Measurements from ENCODE around the gene TMEM139. TPM values are rescaled to one million over a fixed set of nuclear protein-coding genes. Genes with fewer than 3 reads are reported as not detected.
A peak's percentile ranks its signal among the peaks of the same experiment; 100 is the strongest.

TMEM139 gene
- total and polyA plus RNA-seq, 10 of the 15 experiments (the other 5 are each of a cell fraction or from before 2014, with no cell fraction given): 0.31 TPM; not detected in 9

DNA sequence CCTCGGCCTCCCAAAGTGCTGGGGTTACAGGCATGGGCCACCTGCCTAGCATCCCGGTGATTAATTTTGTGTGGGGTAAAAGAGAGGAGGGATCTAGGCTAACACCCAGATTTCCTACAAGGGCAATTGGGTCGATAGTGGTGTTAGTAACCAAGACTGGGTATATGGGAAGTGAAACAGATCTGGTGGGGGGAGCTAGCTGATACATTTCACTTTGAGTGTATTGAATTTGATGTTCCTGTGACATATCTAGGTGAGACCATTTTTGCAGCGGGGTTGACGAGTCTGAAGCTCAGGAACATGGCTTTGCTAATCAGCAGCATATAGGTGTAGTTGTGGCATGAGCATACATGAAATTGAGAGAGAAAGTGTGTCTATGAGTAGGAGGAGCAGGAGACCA is 43.1 kb downstream of the TMEM139 start:
- SMC1A ChIA-PET (ENCODE audit: uncharacterized antibody, unreplicated experiment): interaction anchor here (0.6 kb wide), 1 partner anchor 17 kb away, joined by 3 read pairs; no protein-coding TSS in a partner anchor
- H2AFZ ChIP-seq (ENCODE audit: control insufficient read depth, low read depth, low read length): peak overlapping the region; percentile 29; the same call in 1 of the 2 replicates
- peak; percentile 70 for FAIRE-seq
- H3K27me3 ChIP-seq (replicated peaks in 1 of 2; ENCODE audit: control insufficient read depth in 2 of 2, insufficient read depth in 2 of 2, low read length in 1 of 2): no peaks in the 10 kb centered on the region
- ATAC-seq: peak; percentile 83
- DNase-seq (ENCODE audit: low read depth, low spot score): no peak
- RAD21 ChIA-PET (ENCODE audit: unreplicated experiment): no interaction called here
- no TSS peak for BruUV-seq (replicated peaks)
- no peaks in the 10 kb centered on the region for H3K9me3 ChIP-seq (replicated peaks; ENCODE audit: control insufficient read depth, insufficient read depth, low read length)
- no peaks in the 10 kb centered on the region for H3K79me2 ChIP-seq (ENCODE audit: control insufficient read depth, insufficient read depth, low read length)
- no peak overlapping the region for H3K9ac ChIP-seq (ENCODE audit: control insufficient read depth, insufficient read depth, low read length)
- in situ Hi-C loops (cut with MboI) (no loop called here), intact Hi-C loops (cut with micrococcal nuclease; ENCODE audit: unreplicated experiment) (loop anchor here (5.0 kb wide), 1 partner anchor 39 kb away; no protein-coding TSS in a partner anchor)
- H3K4me2 ChIP-seq (ENCODE audit: control insufficient read depth, insufficient read depth): no peak overlapping the region
- peaks cover 10% of the 10 kb centered on the region; the same call in 1 of the 2 replicates for H3K4me1 ChIP-seq (ENCODE audit: control insufficient read depth, insufficient read depth, low read length)
- H3K4me3 ChIP-seq: no peak overlapping the region
- WGBS (ENCODE audit: insufficient coverage, insufficient replicate concordance, low lambda C conversion rate, missing lambda C conversion rate): 1% methylated on average over 5 of the region's 5 CpGs
- H3K27ac ChIP-seq (ENCODE audit: control insufficient read depth, insufficient read depth): no peak overlapping the region
- CTCF ChIA-PET: interaction anchor here (1.0 to 1.4 kb wide), 3 partner anchors 75 to 113 kb away, joined by 3 to 6 read pairs (median 4); no protein-coding TSS in a partner anchor
- H3K36me3 ChIP-seq (ENCODE audit: control insufficient read depth in 2 of 2, insufficient read depth in 2 of 2, low read length in 1 of 2): no peaks in the 10 kb centered on the region
- no peaks in the 10 kb centered on the region for H4K20me1 ChIP-seq (ENCODE audit: control insufficient read depth, insufficient read depth)
- POLR2A ChIA-PET: no interaction called here
- TF ChIP-seq ESRRA (IDR thresholded peaks at IDR 0.05; ENCODE audit: low read length) (no peak), EED (IDR thresholded peaks at IDR 0.05; ENCODE audit: low read depth) (no peak), PKNOX1 (IDR thresholded peaks at IDR 0.05) (peak; percentile 31; the same call in 1 of the 2 replicates), SUPT20H (IDR thresholded peaks at IDR 0.05; ENCODE audit: borderline replicate concordance, control insufficient read depth, low read depth, low read length) (no peak), SPI1 (IDR thresholded peaks at IDR 0.05; ENCODE audit: borderline replicate concordance, insufficient read depth, low read depth, low read length) (peak; percentile 75; the same call in 1 of the 2 replicates), MEF2B (IDR thresholded peaks at IDR 0.05; ENCODE audit: partially characterized antibody, poor library complexity, severe bottlenecking) (no peak), MEF2A (IDR thresholded peaks at IDR 0.05; ENCODE audit: insufficient read depth, low read depth, low read length) (no peak), KLF5 (IDR thresholded peaks at IDR 0.05; ENCODE audit: partially characterized antibody) (no peak), ZZZ3 (IDR thresholded peaks at IDR 0.05; ENCODE audit: control insufficient read depth, insufficient read length, low read depth) (no peak), SUZ12 (IDR thresholded peaks at IDR 0.05; ENCODE audit: unreplicated experiment) (no peak), ATF3 (IDR thresholded peaks at IDR 0.05; ENCODE audit: borderline replicate concordance, extremely low read depth, low read depth, low read length) (no peak)
- TF ChIP-seq, protein P1, sequence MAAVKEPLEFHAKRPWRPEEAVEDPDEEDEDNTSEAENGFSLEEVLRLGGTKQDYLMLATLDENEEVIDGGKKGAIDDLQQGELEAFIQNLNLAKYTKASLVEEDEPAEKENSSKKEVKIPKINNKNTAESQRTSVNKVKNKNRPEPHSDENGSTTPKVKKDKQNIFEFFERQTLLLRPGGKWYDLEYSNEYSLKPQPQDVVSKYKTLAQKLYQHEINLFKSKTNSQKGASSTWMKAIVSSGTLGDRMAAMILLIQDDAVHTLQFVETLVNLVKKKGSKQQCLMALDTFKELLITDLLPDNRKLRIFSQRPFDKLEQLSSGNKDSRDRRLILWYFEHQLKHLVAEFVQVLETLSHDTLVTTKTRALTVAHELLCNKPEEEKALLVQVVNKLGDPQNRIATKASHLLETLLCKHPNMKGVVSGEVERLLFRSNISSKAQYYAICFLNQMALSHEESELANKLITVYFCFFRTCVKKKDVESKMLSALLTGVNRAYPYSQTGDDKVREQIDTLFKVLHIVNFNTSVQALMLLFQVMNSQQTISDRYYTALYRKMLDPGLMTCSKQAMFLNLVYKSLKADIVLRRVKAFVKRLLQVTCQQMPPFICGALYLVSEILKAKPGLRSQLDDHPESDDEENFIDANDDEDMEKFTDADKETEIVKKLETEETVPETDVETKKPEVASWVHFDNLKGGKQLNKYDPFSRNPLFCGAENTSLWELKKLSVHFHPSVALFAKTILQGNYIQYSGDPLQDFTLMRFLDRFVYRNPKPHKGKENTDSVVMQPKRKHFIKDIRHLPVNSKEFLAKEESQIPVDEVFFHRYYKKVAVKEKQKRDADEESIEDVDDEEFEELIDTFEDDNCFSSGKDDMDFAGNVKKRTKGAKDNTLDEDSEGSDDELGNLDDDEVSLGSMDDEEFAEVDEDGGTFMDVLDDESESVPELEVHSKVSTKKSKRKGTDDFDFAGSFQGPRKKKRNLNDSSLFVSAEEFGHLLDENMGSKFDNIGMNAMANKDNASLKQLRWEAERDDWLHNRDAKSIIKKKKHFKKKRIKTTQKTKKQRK (IDR thresholded peaks at IDR 0.05; ENCODE audit: low read depth, low read length): no peak
- TF ChIP-seq, protein P2, sequence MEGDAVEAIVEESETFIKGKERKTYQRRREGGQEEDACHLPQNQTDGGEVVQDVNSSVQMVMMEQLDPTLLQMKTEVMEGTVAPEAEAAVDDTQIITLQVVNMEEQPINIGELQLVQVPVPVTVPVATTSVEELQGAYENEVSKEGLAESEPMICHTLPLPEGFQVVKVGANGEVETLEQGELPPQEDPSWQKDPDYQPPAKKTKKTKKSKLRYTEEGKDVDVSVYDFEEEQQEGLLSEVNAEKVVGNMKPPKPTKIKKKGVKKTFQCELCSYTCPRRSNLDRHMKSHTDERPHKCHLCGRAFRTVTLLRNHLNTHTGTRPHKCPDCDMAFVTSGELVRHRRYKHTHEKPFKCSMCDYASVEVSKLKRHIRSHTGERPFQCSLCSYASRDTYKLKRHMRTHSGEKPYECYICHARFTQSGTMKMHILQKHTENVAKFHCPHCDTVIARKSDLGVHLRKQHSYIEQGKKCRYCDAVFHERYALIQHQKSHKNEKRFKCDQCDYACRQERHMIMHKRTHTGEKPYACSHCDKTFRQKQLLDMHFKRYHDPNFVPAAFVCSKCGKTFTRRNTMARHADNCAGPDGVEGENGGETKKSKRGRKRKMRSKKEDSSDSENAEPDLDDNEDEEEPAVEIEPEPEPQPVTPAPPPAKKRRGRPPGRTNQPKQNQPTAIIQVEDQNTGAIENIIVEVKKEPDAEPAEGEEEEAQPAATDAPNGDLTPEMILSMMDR (IDR thresholded peaks at IDR 0.05 in 2 of 3, conservative IDR thresholded peaks at IDR 0.05 in 1 of 3; ENCODE audit: control insufficient read depth in 2 of 3, extremely low read depth in 1 of 3, insufficient read depth in 1 of 3, low read depth in 3 of 3, low read length in 3 of 3): no peak
- TF ChIP-seq, protein P3, sequence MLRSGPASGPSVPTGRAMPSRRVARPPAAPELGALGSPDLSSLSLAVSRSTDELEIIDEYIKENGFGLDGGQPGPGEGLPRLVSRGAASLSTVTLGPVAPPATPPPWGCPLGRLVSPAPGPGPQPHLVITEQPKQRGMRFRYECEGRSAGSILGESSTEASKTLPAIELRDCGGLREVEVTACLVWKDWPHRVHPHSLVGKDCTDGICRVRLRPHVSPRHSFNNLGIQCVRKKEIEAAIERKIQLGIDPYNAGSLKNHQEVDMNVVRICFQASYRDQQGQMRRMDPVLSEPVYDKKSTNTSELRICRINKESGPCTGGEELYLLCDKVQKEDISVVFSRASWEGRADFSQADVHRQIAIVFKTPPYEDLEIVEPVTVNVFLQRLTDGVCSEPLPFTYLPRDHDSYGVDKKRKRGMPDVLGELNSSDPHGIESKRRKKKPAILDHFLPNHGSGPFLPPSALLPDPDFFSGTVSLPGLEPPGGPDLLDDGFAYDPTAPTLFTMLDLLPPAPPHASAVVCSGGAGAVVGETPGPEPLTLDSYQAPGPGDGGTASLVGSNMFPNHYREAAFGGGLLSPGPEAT (IDR thresholded peaks at IDR 0.05; ENCODE audit: low read depth): no peak

All from GM12878 (cell line).